ENCODE measurements around the gene ATP5F1A. TPM values are rescaled to one million over a fixed set of nuclear protein-coding genes. Genes with fewer than 3 reads are reported as not detected.

ATP5F1A gene
- total RNA-seq, 2 donors from 2014 or later, result 240 to 264 TPM

DNA sequence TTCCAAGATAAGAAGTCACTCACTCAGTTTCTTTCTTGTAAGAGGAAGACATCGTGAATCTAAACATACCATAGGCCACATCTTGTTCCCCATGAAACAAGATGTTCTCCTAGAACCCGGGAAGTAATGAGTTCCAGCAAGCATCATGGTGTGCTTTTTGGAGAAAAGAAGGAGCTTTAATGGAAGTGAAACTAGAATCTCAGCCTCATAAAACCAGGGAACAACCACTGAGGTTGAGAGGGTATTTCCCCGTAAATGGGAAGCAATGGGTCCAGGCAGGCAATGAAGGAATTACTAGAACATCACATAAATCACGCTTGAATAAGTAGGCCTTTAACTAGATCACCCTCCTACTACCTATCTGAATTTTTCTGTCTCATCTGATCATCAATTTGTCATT, 66.4 kb downstream of the ATP5F1A start:
- Histone ChIP-seq H3K4me1 (ENCODE audit: control insufficient read depth in 1 of 2, low read depth in 2 of 2) (peaks cover 0 to 4% of the 10 kb centered on the region in 2 donors), H3K36me3 (no peaks in the 10 kb centered on the region), H3K27me3 (replicated peaks; ENCODE audit: insufficient read depth) (no peaks in the 10 kb centered on the region), H3K4me3 (no peak overlapping the region), H3K9me3 (no peaks in the 10 kb centered on the region), H3K27ac (no peak overlapping the region)
- ATAC-seq (ENCODE audit: insufficient number of reproducible peaks, low FRiP score, low read depth) (no peak), DNase-seq (ENCODE audit: low spot score) (no peak)
- TF ChIP-seq, protein P1, sequence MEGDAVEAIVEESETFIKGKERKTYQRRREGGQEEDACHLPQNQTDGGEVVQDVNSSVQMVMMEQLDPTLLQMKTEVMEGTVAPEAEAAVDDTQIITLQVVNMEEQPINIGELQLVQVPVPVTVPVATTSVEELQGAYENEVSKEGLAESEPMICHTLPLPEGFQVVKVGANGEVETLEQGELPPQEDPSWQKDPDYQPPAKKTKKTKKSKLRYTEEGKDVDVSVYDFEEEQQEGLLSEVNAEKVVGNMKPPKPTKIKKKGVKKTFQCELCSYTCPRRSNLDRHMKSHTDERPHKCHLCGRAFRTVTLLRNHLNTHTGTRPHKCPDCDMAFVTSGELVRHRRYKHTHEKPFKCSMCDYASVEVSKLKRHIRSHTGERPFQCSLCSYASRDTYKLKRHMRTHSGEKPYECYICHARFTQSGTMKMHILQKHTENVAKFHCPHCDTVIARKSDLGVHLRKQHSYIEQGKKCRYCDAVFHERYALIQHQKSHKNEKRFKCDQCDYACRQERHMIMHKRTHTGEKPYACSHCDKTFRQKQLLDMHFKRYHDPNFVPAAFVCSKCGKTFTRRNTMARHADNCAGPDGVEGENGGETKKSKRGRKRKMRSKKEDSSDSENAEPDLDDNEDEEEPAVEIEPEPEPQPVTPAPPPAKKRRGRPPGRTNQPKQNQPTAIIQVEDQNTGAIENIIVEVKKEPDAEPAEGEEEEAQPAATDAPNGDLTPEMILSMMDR (IDR thresholded peaks at IDR 0.05), result no peak

Other genes starting within 250 kb of the ATP5F1A start
- 10 to 100 TPM; 46.0 to 47.9 TPM for gene EPG5, start 131.0 kb downstream of the ATP5F1A start, total RNA-seq
- gene PSTPIP2, start 26.0 kb downstream of the ATP5F1A start, total RNA-seq, result 10 to 100 TPM; 11.9 to 21.5 TPM
- 10 to 100 TPM; 12.9 to 21.3 TPM for gene HAUS1, start 6.1 kb upstream of the ATP5F1A start, total RNA-seq